Mucosa of descending colon (tissue), 3 donors: ENCODE results near the gene TNIP1. TPM values are rescaled to one million over a fixed set of nuclear protein-coding genes. Genes with fewer than 3 reads are reported as not detected.

Experiments
- ATAC-seq: fragments of 200-7000 bp; cut with Tn5 transposase; one replicate; pipeline ENCODE4 v1.9.1; 2020; ENCODE audit warnings: mild to moderate bottlenecking, moderate library complexity
- DNase-seq, 3 donors: peaks; one replicate each; pipeline ENCODE4 v3.0.0-alpha.2; 2020
- H3K36me3 ChIP-seq: fragments of 200-600 bp; one replicate; pipeline ENCODE4 v1.8.0; 2021; ENCODE audit warnings: low read depth, mild to moderate bottlenecking
- H3K4me1 ChIP-seq: fragments of 200-600 bp; one replicate; pipeline ENCODE4 v1.8.0; 2021; ENCODE audit warnings: low read depth, mild to moderate bottlenecking
- H3K4me3 ChIP-seq: fragments of 200-600 bp; one replicate; pipeline ENCODE4 v1.8.0; 2021; ENCODE audit warnings: mild to moderate bottlenecking
- H3K9me3 ChIP-seq: fragments of 200-600 bp; one replicate; pipeline ENCODE4 v1.8.0; 2021; ENCODE audit warnings: mild to moderate bottlenecking
- intact Hi-C, 2 donors: fragments of 100-400 bp; cut with DNase I in 1 of 2; cut with micrococcal nuclease in 1 of 2; formaldehyde crosslinking; loops; one replicate each; pipeline versions ENCODE4 v1.11.0 to v1.11.1; 2022; cut with DNase I, micrococcal nuclease
- long read RNA-seq, 2 donors: library from polyadenylated mRNA; unstranded; transcript quantifications; one replicate each; pipeline ENCODE4 v2.0.0, GENCODE V29; 2019 to 2021
- total RNA-seq, 3 donors: library from RNA; stranded (reverse); fragmentation: NEBNext Ultra II Directional in 2 of 3; extraction: Animal tissue kit (Norgen Biotek cat#: 25700) in 2 of 3; gene quantifications; one replicate each; pipeline versions ENCODE4 v1.2.1 to v1.2.4, GENCODE V29; 2021 to 2023
- TF ChIP-seq, protein P1 (sequence below): fragments of 200-600 bp; IDR thresholded peaks from one replicate; pipeline ENCODE4 v1.8.0; 2022; ENCODE audit warnings: antibody characterized with exemption, mild to moderate bottlenecking
- donor health status: DM: no; HTN: no; CAD: no; lungs with moderate emphysema.
- donor health status: DM: no; HTN: no; CAD: no.
- donor health status: DM: no; HTN: yes; CAD: no.

Gene TNIP1, protein sequence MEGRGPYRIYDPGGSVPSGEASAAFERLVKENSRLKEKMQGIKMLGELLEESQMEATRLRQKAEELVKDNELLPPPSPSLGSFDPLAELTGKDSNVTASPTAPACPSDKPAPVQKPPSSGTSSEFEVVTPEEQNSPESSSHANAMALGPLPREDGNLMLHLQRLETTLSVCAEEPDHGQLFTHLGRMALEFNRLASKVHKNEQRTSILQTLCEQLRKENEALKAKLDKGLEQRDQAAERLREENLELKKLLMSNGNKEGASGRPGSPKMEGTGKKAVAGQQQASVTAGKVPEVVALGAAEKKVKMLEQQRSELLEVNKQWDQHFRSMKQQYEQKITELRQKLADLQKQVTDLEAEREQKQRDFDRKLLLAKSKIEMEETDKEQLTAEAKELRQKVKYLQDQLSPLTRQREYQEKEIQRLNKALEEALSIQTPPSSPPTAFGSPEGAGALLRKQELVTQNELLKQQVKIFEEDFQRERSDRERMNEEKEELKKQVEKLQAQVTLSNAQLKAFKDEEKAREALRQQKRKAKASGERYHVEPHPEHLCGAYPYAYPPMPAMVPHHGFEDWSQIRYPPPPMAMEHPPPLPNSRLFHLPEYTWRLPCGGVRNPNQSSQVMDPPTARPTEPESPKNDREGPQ
- 100 to 1,000 TPM; 140 to 218 (median 156) TPM for total RNA-seq
- long read RNA-seq, donor 1, transcript TNIP1-205 (18 exons, 2,200 nt) = minor isoform, 9 of 174 reads
- long read RNA-seq, donor 1, transcript TNIP1-202 (18 exons, 2,935 nt) = minor isoform, 7 of 174 reads
- long read RNA-seq, donor 1, transcript TNIP1-211 (18 exons, 2,274 nt) = major isoform, 87 of 174 reads
- long read RNA-seq, donor 1, transcript TNIP1-208 (17 exons, 2,680 nt) = minor isoform, 12 of 174 reads
- long read RNA-seq, donor 1, partial matches to known transcripts = 32 of 174 reads
- long read RNA-seq, donor 1, other reads (novel, unspliced or antisense) = 24 of 174 reads
- long read RNA-seq, donor 2, partial matches to known transcripts = 2 of 17 reads
- long read RNA-seq, donor 2, other reads (novel, unspliced or antisense) = 7 of 17 reads

DNA sequence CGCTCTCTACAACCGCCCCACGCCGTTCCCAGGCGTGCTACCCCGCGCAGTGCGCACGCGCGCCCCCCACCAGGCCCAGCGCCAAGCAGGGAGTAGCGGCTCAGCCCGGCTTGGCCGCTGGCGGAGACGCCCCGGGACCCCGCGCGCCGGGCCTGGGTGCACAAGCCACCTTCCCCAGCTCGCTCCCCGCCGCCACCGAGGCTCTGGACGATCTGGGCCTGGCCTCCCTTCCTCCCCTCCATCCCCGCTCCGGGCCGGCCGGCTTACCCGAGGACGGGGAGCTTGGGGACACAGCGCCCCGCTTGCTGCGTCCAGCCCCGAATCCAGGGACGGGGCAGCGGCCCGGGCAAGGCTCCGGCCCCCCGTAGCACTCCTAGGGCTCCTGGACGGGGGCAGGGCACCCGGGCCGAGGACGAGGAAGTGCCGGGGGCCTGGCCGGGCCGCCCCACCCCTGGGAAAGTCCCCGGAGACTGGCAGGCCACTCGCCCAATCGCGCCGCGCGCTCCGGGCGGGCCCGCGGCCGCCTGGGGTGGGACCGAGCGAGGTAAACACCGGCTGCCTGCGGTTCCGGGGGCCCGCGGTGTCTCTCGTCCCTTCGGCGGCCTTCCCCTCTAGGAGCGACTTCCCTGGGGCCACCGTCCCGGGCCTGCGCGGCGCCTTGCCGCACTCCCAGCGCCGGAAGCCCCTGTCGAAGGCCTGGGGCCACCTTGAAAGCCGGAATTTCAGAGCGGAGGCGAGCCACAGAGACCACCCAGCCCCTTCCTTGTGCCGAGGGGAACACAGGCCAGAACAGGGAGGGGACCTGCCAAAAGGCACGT, at the start of gene TNIP1:
TSS of gene TNIP1 (minus strand) at position 422 of the 818 bp plus-strand sequence. CDS start 15,939 bp downstream, outside the sequence.
- intact Hi-C loops = no loop called here
- Histone ChIP-seq H3K9me3 (no peaks in the 10 kb centered on the region), H3K4me1 (peaks cover 62% of the 10 kb centered on the region), H3K4me3 (peak within 1 kb of the TSS; percentile 97), H3K36me3 (no peaks in the 10 kb centered on the region)
- ATAC-seq (peak; percentile 86), DNase-seq (peak; percentile 95 to 99 (median 97))
- TF ChIP-seq, protein P1, sequence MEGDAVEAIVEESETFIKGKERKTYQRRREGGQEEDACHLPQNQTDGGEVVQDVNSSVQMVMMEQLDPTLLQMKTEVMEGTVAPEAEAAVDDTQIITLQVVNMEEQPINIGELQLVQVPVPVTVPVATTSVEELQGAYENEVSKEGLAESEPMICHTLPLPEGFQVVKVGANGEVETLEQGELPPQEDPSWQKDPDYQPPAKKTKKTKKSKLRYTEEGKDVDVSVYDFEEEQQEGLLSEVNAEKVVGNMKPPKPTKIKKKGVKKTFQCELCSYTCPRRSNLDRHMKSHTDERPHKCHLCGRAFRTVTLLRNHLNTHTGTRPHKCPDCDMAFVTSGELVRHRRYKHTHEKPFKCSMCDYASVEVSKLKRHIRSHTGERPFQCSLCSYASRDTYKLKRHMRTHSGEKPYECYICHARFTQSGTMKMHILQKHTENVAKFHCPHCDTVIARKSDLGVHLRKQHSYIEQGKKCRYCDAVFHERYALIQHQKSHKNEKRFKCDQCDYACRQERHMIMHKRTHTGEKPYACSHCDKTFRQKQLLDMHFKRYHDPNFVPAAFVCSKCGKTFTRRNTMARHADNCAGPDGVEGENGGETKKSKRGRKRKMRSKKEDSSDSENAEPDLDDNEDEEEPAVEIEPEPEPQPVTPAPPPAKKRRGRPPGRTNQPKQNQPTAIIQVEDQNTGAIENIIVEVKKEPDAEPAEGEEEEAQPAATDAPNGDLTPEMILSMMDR = no peak

DNA sequence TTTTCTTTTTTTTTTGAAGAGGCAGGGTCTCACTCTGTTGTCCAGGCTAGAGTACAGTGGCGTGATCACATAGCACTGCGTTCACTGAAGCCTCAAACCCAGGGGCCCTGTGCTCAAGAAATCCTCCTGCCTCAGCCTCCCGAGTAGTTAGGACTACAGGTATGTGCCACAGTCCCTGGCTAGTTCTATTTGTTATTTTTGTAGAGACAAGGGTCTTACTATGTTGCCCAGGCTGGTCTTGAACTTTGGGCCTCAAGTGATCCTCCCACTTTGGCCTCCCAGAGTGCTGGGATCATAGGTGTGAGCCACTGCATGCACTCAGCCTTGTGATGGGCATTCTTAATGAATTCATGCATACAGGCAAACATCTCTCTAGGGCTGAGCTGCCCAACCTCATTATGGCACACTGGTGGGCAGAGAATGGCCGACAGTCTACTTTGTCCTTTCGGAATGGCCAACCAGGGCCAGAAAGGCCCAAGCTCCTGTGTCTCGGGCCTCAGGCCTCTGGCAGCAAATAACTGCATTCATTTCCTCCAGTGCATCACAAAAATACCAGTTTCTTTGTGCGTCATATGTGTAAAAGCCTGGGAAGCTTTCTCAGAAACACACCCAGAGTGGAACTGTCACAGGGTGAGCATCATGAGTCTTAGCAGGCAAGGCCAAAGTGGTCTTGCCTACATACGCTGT, 49.5 kb upstream of the TNIP1 start:
- TF ChIP-seq, protein P1 = no peak
- peaks cover 2% of the 10 kb centered on the region for H3K4me1 ChIP-seq
- ATAC-seq (no peak), DNase-seq (no peak)
- no peaks in the 10 kb centered on the region for H3K9me3 ChIP-seq
- intact Hi-C loops = no loop called here
- no peak overlapping the region for H3K4me3 ChIP-seq
- H3K36me3 ChIP-seq = no peaks in the 10 kb centered on the region

DNA sequence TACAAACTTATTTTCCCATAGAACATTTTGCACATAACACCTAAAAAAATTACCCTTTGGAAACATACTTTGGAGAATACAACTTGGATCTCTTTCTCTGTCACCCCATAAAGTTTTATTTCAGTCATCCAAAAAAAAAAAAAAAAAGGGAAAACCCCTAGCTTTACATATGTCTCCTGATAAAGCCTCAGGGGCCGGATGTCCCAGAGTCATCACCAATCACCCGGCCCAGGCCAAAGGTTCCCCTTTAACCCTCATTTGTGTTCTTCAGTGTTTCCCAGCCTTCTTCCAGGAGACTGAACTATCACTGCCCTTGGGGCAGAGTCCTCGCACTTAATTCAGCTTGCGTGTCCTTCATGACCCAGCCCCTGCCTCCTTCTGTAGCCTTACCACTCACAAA, 48.0 kb upstream of the TNIP1 start:
- Histone ChIP-seq H3K4me3 (no peak overlapping the region), H3K36me3 (no peaks in the 10 kb centered on the region), H3K9me3 (no peaks in the 10 kb centered on the region), H3K4me1 (peaks cover 2% of the 10 kb centered on the region)
- ATAC-seq (no peak), DNase-seq (no peak)
- TF ChIP-seq, protein P1 = no peak
- intact Hi-C loops = loop anchor here (5.0 to 10.0 kb wide), 2 partner anchors 33 to 116 kb away; no protein-coding TSS in a partner anchor

DNA sequence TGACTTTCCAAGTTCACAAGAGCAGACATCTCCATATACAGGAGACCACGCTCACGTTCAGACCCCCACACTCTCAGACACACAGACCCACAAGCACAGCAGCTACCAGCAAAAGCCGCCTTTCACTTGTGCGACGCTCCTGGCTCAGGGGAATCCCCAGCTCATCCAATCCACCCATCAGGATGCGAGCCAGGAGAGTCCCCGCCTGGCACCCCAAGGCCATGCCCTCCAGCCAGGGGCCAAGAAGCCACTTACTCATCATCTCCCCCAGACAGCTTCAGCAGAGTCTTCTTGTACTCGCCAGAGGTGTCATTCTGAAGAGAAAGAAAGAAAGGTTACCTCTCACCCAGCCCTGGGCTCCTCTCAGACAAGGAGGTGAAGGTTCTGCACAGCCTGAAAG, 47.1 kb upstream of the TNIP1 start:
- no peaks in the 10 kb centered on the region for H3K9me3 ChIP-seq

More for the DNA sequence above, 47.1 kb upstream of the TNIP1 start:
- no peak for DNase-seq
- intact Hi-C loops = loop anchor here (5.0 to 10.0 kb wide), 2 partner anchors 34 to 117 kb away; no protein-coding TSS in a partner anchor
- TF ChIP-seq, protein P1 = no peak
- Histone ChIP-seq H3K4me1 (peaks cover 2% of the 10 kb centered on the region), H3K36me3 (no peaks in the 10 kb centered on the region), H3K4me3 (no peak overlapping the region)
- no peak for ATAC-seq
